HepG2 (cell line): ENCODE measurements around the gene FAM81B. TPM values are rescaled to one million over a fixed set of nuclear protein-coding genes. Genes with fewer than 3 reads are reported as not detected.

ENCODE experiments used
- ATAC-seq: fragments of 200-7000 bp; cut with Tn5 transposase; 3 replicates; pipeline ENCODE4 v1.9.1; 2020; ENCODE audit warnings: mild to moderate bottlenecking, moderate library complexity
- BruUV-seq: library from RNA; stranded (reverse); fragments of 400-500 nt; replicated peaks from 2 replicates; lab custom pipeline; 2021; lab: Mats Ljungman, UMichigan
- CTCF ChIA-PET: fragments of 300-600 bp; formaldehyde crosslinking; extraction: SDS; loops from one replicate; lab custom pipeline; 2021; ENCODE audit warnings: low total read pairs, inconsistent platforms, low intra/inter-chr PET ratio; lab: Yijun Ruan, JAX
- POLR2A ChIA-PET: fragments of 350-600 bp; sonication (Branson Sonifier 250); formaldehyde crosslinking; loops from one replicate; lab custom pipeline; 2020; ENCODE audit warnings: antibody characterized with exemption, inconsistent platforms; lab: Yijun Ruan, JAX
- DNase-seq: peaks from one replicate; pipeline ENCODE4 v3.0.0-alpha.2; 2015; ENCODE audit warnings: low spot score
- FAIRE-seq: peaks from 3 replicates; lab custom pipeline; 2011; peaks lifted over from hg19 to GRCh38; lab: Jason Lieb, UNC
- H2AFZ ChIP-seq: one replicate; pipeline ENCODE4 v1.6.1; 2011; ENCODE audit warnings: low read length, inconsistent platforms
- H3K27ac ChIP-seq: fragments of 300-600 bp; 3 replicates; pipeline ENCODE4 v1.8.0; 2011; ENCODE audit warnings: mixed run types, mild to moderate bottlenecking, mixed read lengths, low read length, inconsistent platforms; ENCODE audit not compliant: insufficient read depth; ENCODE audit errors: extremely low read length
- H3K27me3 ChIP-seq, 2 experiments: fragments of 200-600 bp in 1 of 2; 2 replicates in 1 of 2; 3 replicates in 1 of 2; pipeline versions ENCODE4 v1.6.0 to v1.8.0; 2011; ENCODE audit warnings: low read length in 2 of 2, mild to moderate bottlenecking in 2 of 2, moderate library complexity in 2 of 2, inconsistent platforms in 1 of 2; ENCODE audit not compliant: insufficient read depth in 2 of 2, control insufficient read depth in 1 of 2
- H3K36me3 ChIP-seq, 2 experiments: fragments of 200-600 bp in 1 of 2; replicated peaks in 1 of 2; 2 replicates in 1 of 2; 3 replicates in 1 of 2; pipeline versions ENCODE4 v1.5.1 to v1.8.0; 2011; ENCODE audit warnings: low read length in 2 of 2, inconsistent platforms in 1 of 2; ENCODE audit not compliant: insufficient read depth in 2 of 2, control insufficient read depth in 1 of 2
- H3K4me1 ChIP-seq: 2 replicates; pipeline ENCODE4 v1.5.1; 2012; ENCODE audit warnings: low read length, inconsistent platforms; ENCODE audit not compliant: insufficient read depth
- H3K4me2 ChIP-seq: 2 replicates; pipeline ENCODE4 v1.6.0; 2011; ENCODE audit warnings: low read depth, low read length, inconsistent platforms
- H3K4me3 ChIP-seq, 3 experiments: fragments of 200-600 bp in 1 of 3; sonication (generic), shearing (Covaris generic) in 1 of 3; replicated peaks in 1 of 3; 2 replicates each; pipeline ENCODE4 v1.5.1; 2011 to 2016; ENCODE audit warnings: low read length in 3 of 3, inconsistent platforms in 2 of 3, low read depth in 2 of 3, mild to moderate bottlenecking in 2 of 3, control low read depth in 1 of 3, mixed read lengths in 1 of 3; ENCODE audit not compliant: insufficient read depth in 1 of 3
- H3K79me2 ChIP-seq: one replicate; pipeline ENCODE4 v1.6.1; 2011; ENCODE audit warnings: low read length, inconsistent platforms; ENCODE audit not compliant: insufficient read depth
- H3K9ac ChIP-seq: 2 replicates; pipeline ENCODE4 v1.6.0; 2011; ENCODE audit warnings: mild to moderate bottlenecking, low read depth, low read length, inconsistent platforms; ENCODE audit not compliant: insufficient read depth
- H3K9me3 ChIP-seq: 2 replicates; pipeline ENCODE4 v1.5.1; 2012; ENCODE audit warnings: mild to moderate bottlenecking, low read length
- H4K20me1 ChIP-seq: 2 replicates; pipeline ENCODE4 v1.6.0; 2011; ENCODE audit warnings: inconsistent platforms, mild to moderate bottlenecking, low read length, moderate library complexity; ENCODE audit not compliant: insufficient read depth
- CBFB ChIP-seq: sonication (generic); formaldehyde crosslinking; IDR thresholded peaks from 2 replicates; pipeline ENCODE4 v1.4.0; 2020; ENCODE audit warnings: missing genetic modification reagents
- ETV6 ChIP-seq: sonication (generic); formaldehyde crosslinking; conservative IDR thresholded peaks from 2 replicates; pipeline ENCODE4 v1.4.0; 2020; ENCODE audit warnings: missing genetic modification reagents
- FOXP1 ChIP-seq, 2 experiments: fragments of 450-650 bp in 1 of 2; IDR thresholded peaks; 2 replicates each; pipeline ENCODE4 v1.6.1; 2017 to 2018; ENCODE audit warnings: antibody characterized with exemption in 1 of 2
- MAFF ChIP-seq: IDR thresholded peaks from 2 replicates; pipeline ENCODE4 v1.6.1; 2011; ENCODE audit warnings: low read depth, low read length, improper control_type of control experiment
- MAFK ChIP-seq, 2 experiments: IDR thresholded peaks in 1 of 2; conservative IDR thresholded peaks in 1 of 2; 2 replicates each; pipeline ENCODE4 v1.6.1; 2011; ENCODE audit warnings: improper control_type of control experiment in 2 of 2, low read length in 2 of 2
- SRSF1 ChIP-seq: fragments of 200-400 bp; formaldehyde crosslinking; optimal IDR thresholded peaks from 2 replicates; pipeline ENCODE3; 2017; ENCODE audit warnings: mild to moderate bottlenecking, low read depth, low read length, moderate library complexity
- WGBS: methylation state at CpG from one replicate; pipeline ENCODE4 v1.1.6; 2017; ENCODE audit warnings: low lambda C conversion rate; 5-methylcytosine and 5-hydroxymethylcytosine counted together
- in situ Hi-C: cut with HindIII; loops from 2 replicates; pipeline ENCODE4 v1.10.0; 2017; ENCODE audit warnings: low pct_unique_long_range_greater_than_20kb; ENCODE audit not compliant: extremely low pct_ligation_motif_present
- intact Hi-C: fragments of 100-400 bp; cut with micrococcal nuclease; formaldehyde crosslinking; loops from one replicate; pipeline ENCODE4 v1.10.0; 2022; ENCODE audit not compliant: unreplicated experiment
- polyA plus RNA-seq, 8 experiments: library from polyadenylated mRNA; depleted of rRNA in 3 of 8; stranded (reverse) in 7 of 8; unstranded in 1 of 8; fragments of >200 nt; fragmentation: Illumina TruSeq in 4 of 8; extraction: Trizol in 4 of 8; gene quantifications; 2 replicates each; pipeline versions ENCODE4 v1.2.1 to v1.2.3, GENCODE V29; 2011 to 2016; ENCODE audit warnings: low read depth in 4 of 8, missing spikeins in 1 of 8, mixed read lengths in 1 of 8; ENCODE audit not compliant: insufficient read depth in 1 of 8
- total RNA-seq, 5 experiments: library from RNA; depleted of rRNA; stranded (reverse); fragments of >200 nt; fragmentation: Illumina TruSeq; extraction: Trizol; gene quantifications; 2 replicates each; pipeline ENCODE4 v1.2.3, GENCODE V29; 2016; ENCODE audit warnings: low read depth in 1 of 5
- TF ChIP-seq, protein P1 (sequence below): sonication (generic); formaldehyde crosslinking; IDR thresholded peaks from 2 replicates; pipeline ENCODE4 v1.4.0; 2020; ENCODE audit warnings: missing genetic modification reagents, mild to moderate bottlenecking, borderline replicate concordance

FAM81B gene
- total and polyA plus RNA-seq, 2 of the 13 experiments (the other 11 are each of a cell fraction or from before 2014, with no cell fraction given), result not detected

DNA sequence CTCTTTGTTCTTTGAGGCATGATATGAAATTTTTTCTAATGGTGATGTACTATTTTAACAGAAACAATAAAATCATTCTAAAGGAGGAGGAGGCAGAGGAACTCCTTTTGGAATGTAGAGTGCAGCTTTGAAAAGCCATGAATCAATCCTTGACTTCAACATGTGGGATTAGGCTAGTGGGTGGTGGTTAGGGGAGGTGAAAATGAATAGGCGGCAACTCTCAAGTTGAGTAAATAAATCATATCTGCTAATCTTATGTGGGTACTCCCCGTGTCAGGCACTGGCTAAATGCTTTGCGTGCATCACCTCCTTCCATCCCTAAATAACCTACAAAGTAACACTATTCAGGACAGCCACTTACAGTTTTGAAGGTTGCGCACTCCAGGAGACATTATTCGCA lies 35.1 kb downstream of the FAM81B start (continued):
- TF ChIP-seq CBFB (CRISPR knock-in tag), result no peak
- no peak for TF ChIP-seq SRSF1
- no peak for TF ChIP-seq ETV6

DNA sequence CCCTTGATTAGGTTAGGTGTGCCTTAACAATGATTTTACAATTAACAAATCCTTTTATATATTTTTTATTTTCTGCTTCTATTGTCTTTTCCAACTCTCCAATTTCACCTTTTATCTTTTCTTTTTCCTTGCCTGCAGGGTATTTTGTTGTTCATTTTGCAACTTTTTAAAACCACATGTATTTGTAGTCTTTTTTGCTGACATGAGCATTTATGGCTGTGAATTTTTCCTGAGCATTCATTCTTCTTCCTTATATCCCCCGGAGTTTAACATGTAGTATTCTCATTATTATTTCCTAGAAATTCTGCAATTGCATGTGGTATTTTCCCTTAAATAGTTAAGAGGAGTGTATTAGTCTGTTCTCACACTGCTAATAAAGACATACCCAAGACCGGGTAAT lies 41.6 kb downstream of the FAM81B start:
- H3K4me2 ChIP-seq, result no peak overlapping the region
- no peaks in the 10 kb centered on the region for H3K36me3 ChIP-seq
- DNase-seq (no peak), FAIRE-seq (no peak), ATAC-seq (no peak)
- no peaks in the 10 kb centered on the region for H3K9me3 ChIP-seq
- WGBS, result 3% methylated on average over 2 of the region's 2 CpGs
- H3K27me3 ChIP-seq, result no peaks in the 10 kb centered on the region
- no peak overlapping the region for H3K27ac ChIP-seq
- in situ Hi-C loops, result no loop called here
- H2AFZ ChIP-seq, result no peak overlapping the region
- intact Hi-C loops, result no loop called here
- no peak overlapping the region for H3K4me3 ChIP-seq
- TF ChIP-seq FOXP1 (IDR thresholded peaks at IDR 0.05) (no peak), FOXP1 (CRISPR knock-in tag; IDR thresholded peaks at IDR 0.05) (no peak), MAFF (peak; percentile 96), MAFK (conservative IDR thresholded peaks at IDR 0.05 in 1 of 2, IDR thresholded peaks at IDR 0.05 in 1 of 2; ENCODE audit: low read length in 2 of 2) (peak; percentile 95 to 97)
- TF ChIP-seq, protein P1, sequence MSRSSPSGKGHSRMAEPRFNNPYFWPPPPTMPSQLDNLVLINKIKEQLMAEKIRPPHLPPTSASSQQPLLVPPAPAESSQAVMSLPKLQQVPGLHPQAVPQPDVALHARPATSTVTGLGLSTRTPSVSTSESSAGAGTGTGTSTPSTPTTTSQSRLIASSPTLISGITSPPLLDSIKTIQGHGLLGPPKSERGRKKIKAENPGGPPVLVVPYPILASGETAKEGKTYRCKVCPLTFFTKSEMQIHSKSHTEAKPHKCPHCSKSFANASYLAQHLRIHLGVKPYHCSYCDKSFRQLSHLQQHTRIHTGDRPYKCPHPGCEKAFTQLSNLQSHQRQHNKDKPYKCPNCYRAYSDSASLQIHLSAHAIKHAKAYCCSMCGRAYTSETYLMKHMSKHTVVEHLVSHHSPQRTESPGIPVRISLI (CRISPR knock-in tag), result no peak
- H4K20me1 ChIP-seq, result no peaks in the 10 kb centered on the region
- H3K4me1 ChIP-seq, result no peaks in the 10 kb centered on the region
- ChIA-PET CTCF (no interaction called here), POLR2A (no interaction called here)
- no peaks in the 10 kb centered on the region for H3K79me2 ChIP-seq
- no peak overlapping the region for H3K9ac ChIP-seq
- BruUV-seq, result no TSS peak
